HCT116 (cell line): ENCODE results near the gene HOXD10. TPM values are rescaled to one million over a fixed set of nuclear protein-coding genes. Genes with fewer than 3 reads are reported as not detected.

Experiments used
- ATAC-seq: fragments of 200-7000 bp; cut with Tn5 transposase; 2 replicates; pipeline ENCODE4 v1.9.1; 2020; ENCODE audit warnings: mild to moderate bottlenecking, moderate library complexity
- BruUV-seq: library from RNA; stranded (reverse); fragments of 400-500 nt; replicated peaks from 2 replicates; lab custom pipeline; 2021; lab: Mats Ljungman, UMichigan
- CTCF ChIA-PET: fragments of 300-600 bp; sonication (Branson Sonifier 250); formaldehyde crosslinking; loops from one replicate; lab custom pipeline; 2021; ENCODE audit warnings: antibody characterized with exemption; lab: Charles Lee
- POLR2A ChIA-PET: fragments of 300-600, 350-600 bp; sonication (Branson Sonifier 250); formaldehyde crosslinking; loops from one replicate; lab custom pipeline; 2021; ENCODE audit warnings: antibody characterized with exemption; lab: Charles Lee
- RAD21 ChIA-PET, 2 experiments: fragments of 300-600 bp; sonication (Branson Sonifier 250); formaldehyde crosslinking; loops; one replicate each; lab custom pipeline; 2023; ENCODE audit warnings: low total read pairs in 2 of 2; ENCODE audit not compliant: uncharacterized antibody in 2 of 2, unreplicated experiment in 2 of 2, low non-redundant PET in 1 of 2; lab: Charles Lee
- DNase-seq: peaks from one replicate; pipeline ENCODE4 v3.0.0-alpha.2; 2010; ENCODE audit warnings: low read depth, low spot score
- H2AFZ ChIP-seq: fragments of 200-600 bp; shearing (Covaris generic), sonication (generic); 2 replicates; pipeline ENCODE4 v1.6.1; 2017; ENCODE audit warnings: low read depth, mixed run types, mixed read lengths, antibody characterized with exemption, low read length; ENCODE audit not compliant: poor library complexity, severe bottlenecking
- H3K27ac ChIP-seq: 2 replicates; pipeline ENCODE4 v1.5.1; 2012; ENCODE audit warnings: low read depth, low read length
- H3K27me3 ChIP-seq: fragments of 200-600 bp; sonication (generic); 2 replicates; pipeline ENCODE4 v1.6.1; 2016; ENCODE audit warnings: mixed run types, low read length, mixed read lengths; ENCODE audit not compliant: insufficient read depth
- H3K36me3 ChIP-seq, 2 experiments: fragments of 200-500 bp in 1 of 2; fragments of 200-600 bp in 1 of 2; sonication (Bioruptor generic) in 1 of 2; sonication (generic) in 1 of 2; 2 replicates each; pipeline versions ENCODE4 v1.5.1 to v1.6.1; 2014 to 2016; ENCODE audit warnings: low read length in 2 of 2, inconsistent platforms in 1 of 2, mixed read lengths in 1 of 2, mixed run types in 1 of 2; ENCODE audit not compliant: insufficient read depth in 2 of 2, control insufficient read depth in 1 of 2
- H3K4me1 ChIP-seq, 2 experiments: fragments of 200-600 bp in 1 of 2; sonication (generic) in 1 of 2; 2 replicates each; pipeline versions ENCODE4 v1.5.1 to v1.6.1; 2012 to 2017; ENCODE audit warnings: low read length in 2 of 2, inconsistent platforms in 1 of 2, mild to moderate bottlenecking in 1 of 2, mixed read lengths in 1 of 2, mixed run types in 1 of 2, moderate library complexity in 1 of 2; ENCODE audit not compliant: insufficient read depth in 2 of 2, control insufficient read depth in 1 of 2
- H3K4me2 ChIP-seq: fragments of 200-600 bp; sonication (generic); 2 replicates; pipeline ENCODE4 v1.6.1; 2017; ENCODE audit warnings: mixed run types, low read length, mixed read lengths
- H3K4me3 ChIP-seq, 2 experiments: fragments of 200-600 bp in 1 of 2; sonication (generic) in 1 of 2; replicated peaks in 1 of 2; 2 replicates each; pipeline ENCODE4 v1.5.1; 2011 to 2016; ENCODE audit warnings: low read length in 2 of 2, control low read depth in 1 of 2, low read depth in 1 of 2, mild to moderate bottlenecking in 1 of 2, mixed read lengths in 1 of 2, mixed run types in 1 of 2
- H3K79me2 ChIP-seq: fragments of 200-600 bp; sonication (generic); 2 replicates; pipeline ENCODE4 v1.6.1; 2017; ENCODE audit warnings: mild to moderate bottlenecking, mixed run types, low read length, moderate library complexity, mixed read lengths; ENCODE audit not compliant: insufficient read depth
- H3K9ac ChIP-seq: fragments of 200-600 bp; sonication (generic); 2 replicates; pipeline ENCODE4 v1.6.1; 2016; ENCODE audit warnings: low read length, mixed read lengths
- H3K9me2 ChIP-seq: fragments of 200-600 bp; sonication (generic), shearing (Covaris generic); 2 replicates; pipeline ENCODE4 v1.6.1; 2017; ENCODE audit warnings: mixed run types, mild to moderate bottlenecking, moderate library complexity; ENCODE audit not compliant: insufficient read depth
- H3K9me3 ChIP-seq, 2 experiments: fragments of 200-500 bp in 1 of 2; fragments of 200-600 bp in 1 of 2; sonication (Bioruptor generic) in 1 of 2; sonication (generic) in 1 of 2; 2 replicates each; pipeline ENCODE4 v1.6.1; 2014 to 2017; ENCODE audit warnings: low read length in 2 of 2, mixed read lengths in 2 of 2, inconsistent platforms in 1 of 2, low read depth in 1 of 2, mild to moderate bottlenecking in 1 of 2, mixed run types in 1 of 2, moderate library complexity in 1 of 2; ENCODE audit not compliant: control insufficient read depth in 1 of 2, insufficient read depth in 1 of 2
- H4K20me1 ChIP-seq: fragments of 200-600 bp; sonication (generic), shearing (Covaris generic); 2 replicates; pipeline ENCODE4 v1.6.1; 2017; ENCODE audit warnings: mixed run types, mild to moderate bottlenecking, moderate library complexity; ENCODE audit not compliant: insufficient read depth
- CBX3 ChIP-seq: IDR thresholded peaks from 2 replicates; pipeline ENCODE4 v1.6.1; 2012; ENCODE audit warnings: low read depth
- CEBPB ChIP-seq: IDR thresholded peaks from 2 replicates; pipeline ENCODE4 v1.6.1; 2012; ENCODE audit warnings: low read depth
- EGR1 ChIP-seq: IDR thresholded peaks from 2 replicates; pipeline ENCODE4 v1.6.1; 2012; ENCODE audit warnings: low read depth
- ELF1 ChIP-seq: IDR thresholded peaks from 2 replicates; pipeline ENCODE4 v1.6.1; 2012; ENCODE audit warnings: low read depth, borderline replicate concordance
- EZH2 ChIP-seq: fragments of 200-600 bp; sonication (generic); IDR thresholded peaks from 2 replicates; pipeline ENCODE4 v1.6.1; 2017; ENCODE audit warnings: antibody characterized with exemption, mixed run types
- MAX ChIP-seq: IDR thresholded peaks from 2 replicates; pipeline ENCODE4 v1.6.1; 2012
- POLR2A ChIP-seq: IDR thresholded peaks from 2 replicates; pipeline ENCODE4 v1.7.0; 2011; ENCODE audit warnings: borderline replicate concordance; ENCODE audit not compliant: insufficient read depth, insufficient read length; ENCODE audit errors: extremely low read depth
- RAD21 ChIP-seq: IDR thresholded peaks from 2 replicates; pipeline ENCODE4 v1.6.1; 2012; ENCODE audit warnings: low read depth, mild to moderate bottlenecking
- REST ChIP-seq: IDR thresholded peaks from 2 replicates; pipeline ENCODE4 v1.6.1; 2012; ENCODE audit warnings: low read depth
- SIN3A ChIP-seq: IDR thresholded peaks from 2 replicates; pipeline ENCODE4 v1.6.1; 2012; ENCODE audit warnings: low read depth
- SRF ChIP-seq: IDR thresholded peaks from 2 replicates; pipeline ENCODE4 v1.6.1; 2012; ENCODE audit warnings: low read depth
- TCF7L2 ChIP-seq: IDR thresholded peaks from 2 replicates; pipeline ENCODE4 v1.7.0; 2011; ENCODE audit warnings: borderline replicate concordance, inconsistent platforms; ENCODE audit not compliant: insufficient read depth, insufficient read length; ENCODE audit errors: extremely low read depth
- ZFX ChIP-seq: fragments of 450-650 bp; IDR thresholded peaks from 2 replicates; pipeline ENCODE4 v1.6.1; 2017
- intact Hi-C: fragments of 100-400 bp; cut with micrococcal nuclease; formaldehyde crosslinking; loops from 2 replicates; pipeline ENCODE4 v1.10.0; 2022
- total RNA-seq: library from RNA; stranded (reverse); gene quantifications from one replicate; pipeline ENCODE4 v1.2.1, GENCODE V29; 2021; ENCODE audit not compliant: unreplicated experiment
- TF ChIP-seq, protein P1 (sequence below): IDR thresholded peaks from 2 replicates; pipeline ENCODE4 v1.6.1; 2011; ENCODE audit warnings: mild to moderate bottlenecking, low read length, moderate library complexity; ENCODE audit not compliant: insufficient replicate concordance; ENCODE audit errors: extremely low read depth
- TF ChIP-seq, protein P2 (sequence below): IDR thresholded peaks from 2 replicates; pipeline ENCODE4 v1.6.1; 2012
- TF ChIP-seq, protein P3 (sequence below), 3 experiments: fragments of 200-600 bp in 1 of 3; sonication (generic) in 1 of 3; IDR thresholded peaks in 2 of 3; conservative IDR thresholded peaks in 1 of 3; 2 replicates each; pipeline ENCODE4 v1.5.1; 2012 to 2017; ENCODE audit warnings: low read depth in 2 of 3, low read length in 2 of 3, antibody characterized with exemption in 1 of 3, borderline replicate concordance in 1 of 3, control low read depth in 1 of 3, mild to moderate bottlenecking in 1 of 3, mixed read lengths in 1 of 3, mixed run types in 1 of 3, moderate library complexity in 1 of 3; ENCODE audit not compliant: insufficient read depth in 1 of 3

The HOXD10 gene
- total RNA-seq, 1 experiment from 2014 or later: not detected

DNA sequence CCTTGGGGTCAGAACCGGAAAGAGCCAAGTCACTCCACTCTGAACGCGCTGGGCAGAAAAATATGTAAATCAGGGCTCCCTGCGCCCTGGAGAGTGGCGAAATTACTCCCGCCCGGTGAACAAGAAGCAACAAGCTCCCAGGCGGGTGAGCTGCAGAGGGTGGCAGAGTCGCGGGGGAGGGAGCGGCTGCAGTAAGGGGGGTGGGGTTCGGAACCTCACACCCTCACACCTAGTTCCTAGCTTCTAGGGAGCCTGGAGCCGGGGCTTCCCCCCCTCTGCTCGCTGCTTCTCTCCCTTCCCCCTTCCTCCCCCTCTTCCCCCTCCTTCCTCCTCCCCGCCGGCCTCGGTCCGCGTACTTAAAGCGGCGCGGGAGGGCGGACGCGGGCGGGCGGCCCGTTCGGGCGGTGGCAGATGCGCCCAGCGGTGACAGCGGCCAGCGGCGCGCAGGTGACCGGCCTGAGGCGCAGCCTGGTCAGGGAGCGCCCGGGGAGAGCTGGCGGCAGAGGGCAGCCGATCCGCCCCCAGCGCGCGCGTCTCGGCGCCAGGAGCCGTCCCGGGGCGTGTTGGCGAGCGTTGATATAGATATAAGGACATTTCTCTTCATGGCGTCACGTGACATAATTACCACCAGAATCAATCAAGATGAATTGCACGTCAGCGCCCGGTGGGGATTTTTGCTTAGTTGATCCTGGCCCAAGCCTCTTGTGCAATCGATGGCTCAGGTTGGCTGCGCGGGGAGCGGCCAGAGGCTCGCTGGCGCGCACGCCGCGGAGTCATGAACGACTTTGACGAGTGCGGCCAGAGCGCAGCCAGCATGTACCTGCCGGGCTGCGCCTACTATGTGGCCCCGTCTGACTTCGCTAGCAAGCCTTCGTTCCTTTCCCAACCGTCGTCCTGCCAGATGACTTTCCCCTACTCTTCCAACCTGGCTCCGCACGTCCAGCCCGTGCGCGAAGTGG, 9.7 kb upstream of the HOXD10 start, which contains the start of gene HOXD11:
TSS of gene HOXD11 (plus strand) at position 700 of the 959 bp plus-strand sequence. CDS start at position 776, 76 bp downstream.
- peak; percentile 76 for ATAC-seq
- RAD21 ChIA-PET: interaction anchor here in 1 of 2 experiments (0.6 kb wide), 1 partner anchor 711 kb away, joined by 3 read pairs; no protein-coding TSS in a partner anchor
- POLR2A ChIA-PET: no interaction called here

More for the DNA sequence above, 9.7 kb upstream of the HOXD10 start, which contains the start of gene HOXD11:
- Histone ChIP-seq H3K9ac (peak within 1 kb of the TSS; percentile 23; the same call in 1 of the 2 replicates), H3K27me3 (no peaks in the 10 kb centered on the region), H3K4me1 (peaks cover 0 to 18% of the 10 kb centered on the region in 2 experiments; a peak in 1 of 4 replicates), H3K36me3 (no peaks in the 10 kb centered on the region), H2AFZ (peak within 1 kb of the TSS; percentile 94), H3K4me3 (peak within 1 kb of the TSS; percentile 32 to 56), H3K27ac (no peak within 1 kb of the TSS), H3K9me2 (no peaks in the 10 kb centered on the region), H3K9me3 (no peaks in the 10 kb centered on the region), H4K20me1 (no peaks in the 10 kb centered on the region), H3K79me2 (no peaks in the 10 kb centered on the region), H3K4me2 (peak within 1 kb of the TSS; percentile 89)
- no TSS peak for BruUV-seq
- intact Hi-C loops: no loop called here
- TF ChIP-seq RAD21 (no peak), TCF7L2 (no peak), MAX (no peak; the same call in 1 of the 2 replicates), ELF1 (no peak), CBX3 (no peak), EZH2 (no peak), CEBPB (no peak), REST (no peak), POLR2A (no peak), EGR1 (no peak), SRF (no peak), SIN3A (no peak), ZFX (no peak)
- TF ChIP-seq, protein P1, sequence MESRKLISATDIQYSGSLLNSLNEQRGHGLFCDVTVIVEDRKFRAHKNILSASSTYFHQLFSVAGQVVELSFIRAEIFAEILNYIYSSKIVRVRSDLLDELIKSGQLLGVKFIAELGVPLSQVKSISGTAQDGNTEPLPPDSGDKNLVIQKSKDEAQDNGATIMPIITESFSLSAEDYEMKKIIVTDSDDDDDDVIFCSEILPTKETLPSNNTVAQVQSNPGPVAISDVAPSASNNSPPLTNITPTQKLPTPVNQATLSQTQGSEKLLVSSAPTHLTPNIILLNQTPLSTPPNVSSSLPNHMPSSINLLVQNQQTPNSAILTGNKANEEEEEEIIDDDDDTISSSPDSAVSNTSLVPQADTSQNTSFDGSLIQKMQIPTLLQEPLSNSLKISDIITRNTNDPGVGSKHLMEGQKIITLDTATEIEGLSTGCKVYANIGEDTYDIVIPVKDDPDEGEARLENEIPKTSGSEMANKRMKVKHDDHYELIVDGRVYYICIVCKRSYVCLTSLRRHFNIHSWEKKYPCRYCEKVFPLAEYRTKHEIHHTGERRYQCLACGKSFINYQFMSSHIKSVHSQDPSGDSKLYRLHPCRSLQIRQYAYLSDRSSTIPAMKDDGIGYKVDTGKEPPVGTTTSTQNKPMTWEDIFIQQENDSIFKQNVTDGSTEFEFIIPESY: no peak
- TF ChIP-seq, protein P2, sequence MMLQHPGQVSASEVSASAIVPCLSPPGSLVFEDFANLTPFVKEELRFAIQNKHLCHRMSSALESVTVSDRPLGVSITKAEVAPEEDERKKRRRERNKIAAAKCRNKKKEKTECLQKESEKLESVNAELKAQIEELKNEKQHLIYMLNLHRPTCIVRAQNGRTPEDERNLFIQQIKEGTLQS: no peak
- TF ChIP-seq, protein P3, sequence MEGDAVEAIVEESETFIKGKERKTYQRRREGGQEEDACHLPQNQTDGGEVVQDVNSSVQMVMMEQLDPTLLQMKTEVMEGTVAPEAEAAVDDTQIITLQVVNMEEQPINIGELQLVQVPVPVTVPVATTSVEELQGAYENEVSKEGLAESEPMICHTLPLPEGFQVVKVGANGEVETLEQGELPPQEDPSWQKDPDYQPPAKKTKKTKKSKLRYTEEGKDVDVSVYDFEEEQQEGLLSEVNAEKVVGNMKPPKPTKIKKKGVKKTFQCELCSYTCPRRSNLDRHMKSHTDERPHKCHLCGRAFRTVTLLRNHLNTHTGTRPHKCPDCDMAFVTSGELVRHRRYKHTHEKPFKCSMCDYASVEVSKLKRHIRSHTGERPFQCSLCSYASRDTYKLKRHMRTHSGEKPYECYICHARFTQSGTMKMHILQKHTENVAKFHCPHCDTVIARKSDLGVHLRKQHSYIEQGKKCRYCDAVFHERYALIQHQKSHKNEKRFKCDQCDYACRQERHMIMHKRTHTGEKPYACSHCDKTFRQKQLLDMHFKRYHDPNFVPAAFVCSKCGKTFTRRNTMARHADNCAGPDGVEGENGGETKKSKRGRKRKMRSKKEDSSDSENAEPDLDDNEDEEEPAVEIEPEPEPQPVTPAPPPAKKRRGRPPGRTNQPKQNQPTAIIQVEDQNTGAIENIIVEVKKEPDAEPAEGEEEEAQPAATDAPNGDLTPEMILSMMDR (IDR thresholded peaks at IDR 0.05 in 2 of 3, conservative IDR thresholded peaks at IDR 0.05 in 1 of 3; ENCODE audit: borderline replicate concordance in 1 of 3, insufficient read depth in 1 of 3, low read depth in 2 of 3, low read length in 2 of 3): no peak
- no peak for DNase-seq
- CTCF ChIA-PET: interaction anchor here (1.4 kb wide), 1 partner anchor 9 kb away, joined by 3 read pairs; no protein-coding TSS in a partner anchor
